22Rv1 (cell line): ENCODE results near the gene TMEM37.

Source experiments
- ZFX ChIP-seq: fragments of 450-650 bp; IDR thresholded peaks from 2 replicates; pipeline ENCODE4 v1.6.1; 2017; ENCODE audit warnings: antibody characterized with exemption, borderline replicate concordance
- TF ChIP-seq, protein P1 (sequence below): fragments of 450-650 bp; IDR thresholded peaks from 2 replicates; pipeline ENCODE4 v1.5.1; 2017; ENCODE audit warnings: mild to moderate bottlenecking

DNA sequence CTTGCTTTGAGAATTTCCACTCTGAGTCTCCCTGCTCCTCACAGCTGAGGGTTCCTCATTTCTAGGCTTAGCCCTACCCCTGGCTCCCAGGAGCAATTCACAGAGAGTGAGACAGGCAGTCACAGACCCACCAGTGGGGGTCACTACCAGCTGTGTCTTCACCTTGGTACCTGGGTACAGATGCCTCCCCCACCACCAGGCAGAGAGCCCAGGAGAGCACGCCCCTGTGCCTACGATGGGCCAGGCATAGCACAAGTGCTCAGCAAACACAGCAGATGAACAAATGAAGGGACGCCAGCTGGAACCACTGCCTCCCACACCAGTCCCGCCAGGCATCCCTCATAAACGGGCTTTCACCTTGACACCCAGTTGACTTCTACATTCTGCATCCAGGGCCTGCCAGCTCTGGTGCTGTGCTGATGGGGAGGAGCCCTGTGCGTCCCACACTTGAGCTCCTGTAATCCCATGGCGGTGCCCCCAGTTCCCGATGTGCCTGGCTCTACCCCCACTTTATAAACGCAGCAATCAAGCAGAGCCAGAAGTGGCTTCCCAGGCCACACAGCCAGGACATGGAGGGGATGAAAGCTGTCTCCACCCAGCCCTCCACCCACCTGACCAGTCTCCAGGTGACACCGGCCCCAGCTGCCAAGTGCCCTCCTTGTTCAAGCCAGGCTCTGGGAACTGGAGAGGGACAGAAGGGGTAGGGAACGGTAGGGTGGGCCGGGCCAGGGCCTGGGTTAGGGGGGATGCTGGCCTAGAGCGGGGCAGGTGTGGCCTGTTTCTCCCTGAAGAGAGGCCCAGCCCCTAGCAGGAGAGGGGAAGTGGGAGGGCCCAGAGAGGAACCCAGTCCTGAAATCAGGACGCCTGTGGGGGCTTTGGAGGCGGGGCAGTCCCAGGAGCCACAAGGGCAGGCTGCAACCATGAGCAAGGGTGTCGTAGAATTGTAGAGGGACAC, 50.1 kb downstream of the TMEM37 start:
- TF ChIP-seq, protein P1, sequence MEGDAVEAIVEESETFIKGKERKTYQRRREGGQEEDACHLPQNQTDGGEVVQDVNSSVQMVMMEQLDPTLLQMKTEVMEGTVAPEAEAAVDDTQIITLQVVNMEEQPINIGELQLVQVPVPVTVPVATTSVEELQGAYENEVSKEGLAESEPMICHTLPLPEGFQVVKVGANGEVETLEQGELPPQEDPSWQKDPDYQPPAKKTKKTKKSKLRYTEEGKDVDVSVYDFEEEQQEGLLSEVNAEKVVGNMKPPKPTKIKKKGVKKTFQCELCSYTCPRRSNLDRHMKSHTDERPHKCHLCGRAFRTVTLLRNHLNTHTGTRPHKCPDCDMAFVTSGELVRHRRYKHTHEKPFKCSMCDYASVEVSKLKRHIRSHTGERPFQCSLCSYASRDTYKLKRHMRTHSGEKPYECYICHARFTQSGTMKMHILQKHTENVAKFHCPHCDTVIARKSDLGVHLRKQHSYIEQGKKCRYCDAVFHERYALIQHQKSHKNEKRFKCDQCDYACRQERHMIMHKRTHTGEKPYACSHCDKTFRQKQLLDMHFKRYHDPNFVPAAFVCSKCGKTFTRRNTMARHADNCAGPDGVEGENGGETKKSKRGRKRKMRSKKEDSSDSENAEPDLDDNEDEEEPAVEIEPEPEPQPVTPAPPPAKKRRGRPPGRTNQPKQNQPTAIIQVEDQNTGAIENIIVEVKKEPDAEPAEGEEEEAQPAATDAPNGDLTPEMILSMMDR = no peak
- no peak for TF ChIP-seq ZFX
